ENCODE results near the gene PNP. TPM values are rescaled to one million over a fixed set of nuclear protein-coding genes. Genes with fewer than 3 reads are reported as not detected.
A peak's percentile ranks its signal among the peaks of the same experiment; 100 is the strongest.

PNP gene
- polyA plus RNA-seq, 1 donor from 2014 or later: 12.6 TPM

- H3F3A ChIP-seq (ENCODE audit: insufficient read depth, low read length, poor library complexity, severe bottlenecking): no peaks in the 10 kb centered on the region
- peak overlapping the region; percentile 97 for H3K9ac ChIP-seq (ENCODE audit: low read length)
- TF ChIP-seq REST (IDR thresholded peaks at IDR 0.05; ENCODE audit: borderline replicate concordance) (peak; percentile 95), EP300 (conservative IDR thresholded peaks at IDR 0.05; ENCODE audit: poor library complexity, severe bottlenecking) (peak; percentile 68), CTCF (IDR thresholded peaks at IDR 0.05; ENCODE audit: poor library complexity, severe bottlenecking) (no peak)
- H4K20me1 ChIP-seq (ENCODE audit: insufficient read depth): no peaks in the 10 kb centered on the region
- peaks cover 46% of the 10 kb centered on the region for H3K79me2 ChIP-seq (replicated peaks; ENCODE audit: insufficient read depth, low read length)
- peak overlapping the region; percentile 98 for H3K27ac ChIP-seq (ENCODE audit: low read length)
- peaks cover 4% of the 10 kb centered on the region for H3K36me3 ChIP-seq (ENCODE audit: insufficient read depth, low read length)
- H3K9me2 ChIP-seq (ENCODE audit: insufficient read depth, low read length): no peaks in the 10 kb centered on the region
- H3K27me3 ChIP-seq (ENCODE audit: insufficient read depth, low read depth, low read length): no peaks in the 10 kb centered on the region
- peak overlapping the region; percentile 70 for H2AFZ ChIP-seq (ENCODE audit: low read depth, low read length)
- H3K9me3 ChIP-seq (ENCODE audit: low read length): no peaks in the 10 kb centered on the region
- H3K4me2 ChIP-seq (ENCODE audit: low read length): peak overlapping the region; percentile 87
- peak overlapping the region; percentile 80 for H3K4me3 ChIP-seq (ENCODE audit: low read length)
These were observed 13.6 kb upstream of the PNP start for GRCh38 chr14:20455355-20456300.

GRCh38 chr14:20456971-20457370 lies 12.2 kb upstream of the PNP start:
- no peaks in the 10 kb centered on the region for H4K20me1 ChIP-seq (ENCODE audit: insufficient read depth)
- H3K36me3 ChIP-seq (ENCODE audit: insufficient read depth, low read length): no peaks in the 10 kb centered on the region
- H3F3A ChIP-seq (ENCODE audit: insufficient read depth, low read length, poor library complexity, severe bottlenecking): no peaks in the 10 kb centered on the region
- H3K4me3 ChIP-seq (ENCODE audit: low read length): peak overlapping the region; percentile 80
- no peak overlapping the region for H3K27ac ChIP-seq (ENCODE audit: low read length)
- H2AFZ ChIP-seq (ENCODE audit: low read depth, low read length): no peak overlapping the region
- H3K4me2 ChIP-seq (ENCODE audit: low read length): peak overlapping the region; percentile 87
- H3K9me2 ChIP-seq (ENCODE audit: insufficient read depth, low read length): no peaks in the 10 kb centered on the region
- TF ChIP-seq POLR2AphosphoS5 (IDR thresholded peaks at IDR 0.05) (no peak), EZH2 (IDR thresholded peaks at IDR 0.05; ENCODE audit: borderline replicate concordance, insufficient read depth, low read length, poor library complexity, severe bottlenecking) (no peak), CTCF (IDR thresholded peaks at IDR 0.05; ENCODE audit: poor library complexity, severe bottlenecking) (no peak), TAF1 (IDR thresholded peaks at IDR 0.05; ENCODE audit: low read depth) (no peak), EP300 (conservative IDR thresholded peaks at IDR 0.05; ENCODE audit: poor library complexity, severe bottlenecking) (no peak), REST (IDR thresholded peaks at IDR 0.05; ENCODE audit: borderline replicate concordance) (no peak), RAD21 (conservative IDR thresholded peaks at IDR 0.05) (no peak), MXI1 (conservative IDR thresholded peaks at IDR 0.05; ENCODE audit: poor library complexity, severe bottlenecking) (no peak), SMC3 (conservative IDR thresholded peaks at IDR 0.05; ENCODE audit: poor library complexity) (no peak)
- peak overlapping the region; percentile 97 for H3K9ac ChIP-seq (ENCODE audit: low read length)
- peaks cover 50% of the 10 kb centered on the region for H3K79me2 ChIP-seq (replicated peaks; ENCODE audit: insufficient read depth, low read length)
- H3K27me3 ChIP-seq (ENCODE audit: insufficient read depth, low read depth, low read length): no peaks in the 10 kb centered on the region
- H3K9me3 ChIP-seq (ENCODE audit: low read length): no peaks in the 10 kb centered on the region

All from neural cell (in vitro differentiated cells).